ENCODE measurements around the gene GPD1L.

DNA sequence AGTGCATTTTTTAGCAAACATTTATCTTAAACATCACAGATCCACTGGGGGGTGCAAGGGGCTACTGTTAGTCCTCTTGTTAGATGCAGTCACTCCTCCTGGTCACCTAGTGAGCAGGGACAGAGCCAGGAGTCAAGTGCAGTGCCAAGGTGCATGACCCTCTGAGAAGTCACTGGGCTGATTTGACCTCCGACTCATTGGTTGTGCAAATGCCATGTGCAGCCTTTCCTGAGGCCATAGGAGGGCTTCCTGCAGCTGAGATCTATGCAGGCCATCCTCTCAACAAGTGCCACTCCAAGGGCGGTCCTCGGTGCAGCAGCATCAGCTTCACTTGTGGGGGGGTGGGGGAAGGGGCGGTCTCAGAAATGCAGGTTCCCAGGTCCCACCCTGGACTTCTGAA, 60.2 kb downstream of the GPD1L start:
- TF ChIP-seq POLR2A (IDR thresholded peaks at IDR 0.05; ENCODE audit: low read depth, low read length) (no peak), TAF1 (IDR thresholded peaks at IDR 0.05; ENCODE audit: borderline replicate concordance, low read depth, low read length) (no peak)

Data from GM12892 (cell line).